Progenitor cell of endocrine pancreas (in vitro differentiated cells): ENCODE data around the gene AKAP1. TPM values are rescaled to one million over a fixed set of nuclear protein-coding genes. Genes with fewer than 3 reads are reported as not detected.
"Not testable (repeated sequence)": the region's sequence is repeated elsewhere in the genome, so short reads cannot be mapped to it uniquely, and the experiment has no call there.

Source experiments
- DNase-seq: peaks from one replicate; pipeline ENCODE4 v3.0.0; 2021; ENCODE audit warnings: low spot score; ENCODE audit not compliant: unreplicated experiment
- H3K27ac Mint-ChIP-seq: 2 replicates; pipeline ENCODE4 v1.8.0; 2021; ENCODE audit warnings: mild to moderate bottlenecking, moderate library complexity, mixed read lengths
- H3K27me3 Mint-ChIP-seq: 2 replicates; pipeline ENCODE4 v1.8.0; 2021; ENCODE audit warnings: mixed read lengths
- H3K36me3 Mint-ChIP-seq: 2 replicates; pipeline ENCODE4 v1.8.0; 2022; ENCODE audit warnings: mixed read lengths; ENCODE audit not compliant: insufficient read depth
- H3K4me1 Mint-ChIP-seq: 2 replicates; pipeline ENCODE4 v1.8.0; 2021; ENCODE audit warnings: low read depth, mixed read lengths
- H3K4me3 Mint-ChIP-seq: 2 replicates; pipeline ENCODE4 v1.8.0; 2021; ENCODE audit warnings: low read depth, mild to moderate bottlenecking, moderate library complexity, mixed read lengths
- H3K9me3 Mint-ChIP-seq: 2 replicates; pipeline ENCODE4 v1.8.0; 2021; ENCODE audit warnings: low read depth, mixed read lengths
- total RNA-seq: library from RNA; stranded (reverse); gene quantifications from 2 replicates; pipeline ENCODE4 v1.2.1, GENCODE V29; 2021
- TF ChIP-seq, protein P1 (sequence below): fragments of 200-600 bp; sonication (generic); IDR thresholded peaks from one replicate; pipeline ENCODE4 v1.5.0; 2021; ENCODE audit warnings: antibody characterized with exemption, mild to moderate bottlenecking; ENCODE audit not compliant: unreplicated experiment

The AKAP1 gene
- total RNA-seq, 1 donor from 2014 or later = 63.3 TPM

DNA sequence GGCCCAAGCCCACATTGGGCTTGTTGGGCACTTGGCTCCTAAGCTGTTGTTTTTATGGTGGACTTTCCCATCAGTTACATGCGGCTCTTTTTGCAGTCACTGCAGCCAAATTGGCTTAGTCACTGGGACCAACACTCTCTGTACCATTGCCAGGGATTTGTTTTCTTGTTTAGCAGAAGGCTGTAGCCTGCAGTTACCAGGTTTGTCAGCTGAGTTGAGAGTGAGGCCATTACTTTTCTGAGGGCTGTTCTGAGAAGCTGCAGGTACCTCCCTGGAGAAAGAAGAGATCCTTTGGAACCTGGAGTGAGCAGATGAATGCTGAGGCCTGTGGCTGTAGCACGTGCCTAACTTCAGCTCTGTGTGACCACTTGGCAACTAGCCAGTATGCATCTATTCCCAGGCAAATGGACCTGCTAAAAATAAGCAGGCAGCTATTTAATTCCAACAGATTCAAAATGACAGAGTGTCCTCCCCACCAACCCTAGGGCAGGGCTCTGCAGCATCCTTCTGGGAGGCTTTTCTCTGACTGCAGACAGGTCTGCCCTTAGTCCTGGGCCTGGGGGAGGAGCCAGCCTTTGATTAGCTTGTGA, 12.9 kb downstream of the AKAP1 start:
- peaks cover 6% of the 10 kb centered on the region for H3K36me3 Mint-ChIP-seq
- H3K4me1 Mint-ChIP-seq = peaks cover 7% of the 10 kb centered on the region
- H3K27ac Mint-ChIP-seq = no peak overlapping the region
- no peak overlapping the region for H3K4me3 Mint-ChIP-seq
- DNase-seq = no peak
- H3K9me3 Mint-ChIP-seq = no peaks in the 10 kb centered on the region
- no peaks in the 10 kb centered on the region for H3K27me3 Mint-ChIP-seq
- TF ChIP-seq, protein P1, sequence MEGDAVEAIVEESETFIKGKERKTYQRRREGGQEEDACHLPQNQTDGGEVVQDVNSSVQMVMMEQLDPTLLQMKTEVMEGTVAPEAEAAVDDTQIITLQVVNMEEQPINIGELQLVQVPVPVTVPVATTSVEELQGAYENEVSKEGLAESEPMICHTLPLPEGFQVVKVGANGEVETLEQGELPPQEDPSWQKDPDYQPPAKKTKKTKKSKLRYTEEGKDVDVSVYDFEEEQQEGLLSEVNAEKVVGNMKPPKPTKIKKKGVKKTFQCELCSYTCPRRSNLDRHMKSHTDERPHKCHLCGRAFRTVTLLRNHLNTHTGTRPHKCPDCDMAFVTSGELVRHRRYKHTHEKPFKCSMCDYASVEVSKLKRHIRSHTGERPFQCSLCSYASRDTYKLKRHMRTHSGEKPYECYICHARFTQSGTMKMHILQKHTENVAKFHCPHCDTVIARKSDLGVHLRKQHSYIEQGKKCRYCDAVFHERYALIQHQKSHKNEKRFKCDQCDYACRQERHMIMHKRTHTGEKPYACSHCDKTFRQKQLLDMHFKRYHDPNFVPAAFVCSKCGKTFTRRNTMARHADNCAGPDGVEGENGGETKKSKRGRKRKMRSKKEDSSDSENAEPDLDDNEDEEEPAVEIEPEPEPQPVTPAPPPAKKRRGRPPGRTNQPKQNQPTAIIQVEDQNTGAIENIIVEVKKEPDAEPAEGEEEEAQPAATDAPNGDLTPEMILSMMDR = no peak

DNA sequence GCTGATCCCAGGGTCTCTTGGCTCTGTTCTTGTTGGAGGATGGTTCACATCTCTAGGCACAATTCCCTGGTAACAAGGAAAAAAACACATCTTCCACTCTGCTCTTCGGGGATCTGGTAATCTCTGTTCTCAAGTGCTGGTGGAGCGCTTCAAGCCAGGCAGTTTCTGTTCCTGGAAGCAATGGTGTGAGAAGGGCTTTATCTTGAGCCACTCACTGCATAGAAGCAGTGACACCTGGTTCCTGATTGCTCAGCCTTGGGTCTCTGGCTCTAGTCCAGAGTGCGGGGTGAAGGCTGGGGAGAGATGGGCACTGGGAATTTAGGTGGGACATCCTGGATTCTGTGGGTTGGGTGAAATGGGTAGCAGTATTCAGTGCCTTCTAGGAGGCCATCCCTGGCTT, 14.1 kb downstream of the AKAP1 start:
- TF ChIP-seq, protein P1 = no peak
- Mint-ChIP-seq H3K36me3 (peaks cover 6% of the 10 kb centered on the region), H3K4me1 (peaks cover 5% of the 10 kb centered on the region), H3K27me3 (no peaks in the 10 kb centered on the region), H3K4me3 (no peak overlapping the region), H3K27ac (no peak overlapping the region), H3K9me3 (no peaks in the 10 kb centered on the region)
- DNase-seq = no peak

DNA sequence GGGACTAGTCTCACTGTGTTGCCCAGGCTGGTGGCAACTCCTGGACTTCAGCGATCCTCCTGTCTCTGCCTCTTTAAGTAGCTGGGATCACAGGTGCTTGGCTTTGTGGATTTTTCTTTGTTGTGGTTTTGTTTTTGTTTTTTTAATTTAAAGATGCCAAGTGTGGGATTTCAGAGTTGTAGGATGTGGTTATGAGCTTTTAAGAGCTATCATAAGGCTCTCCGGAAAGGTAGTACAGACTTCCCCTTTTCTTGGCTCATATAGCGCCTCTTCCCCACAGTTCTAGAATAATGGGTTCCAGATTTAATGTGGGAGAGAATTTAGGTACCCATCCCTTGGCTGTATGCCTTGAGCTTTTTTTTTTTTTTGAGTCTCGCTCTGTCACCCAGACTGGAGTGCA, 17.1 kb downstream of the AKAP1 start:
- peaks cover 9% of the 10 kb centered on the region for H3K36me3 Mint-ChIP-seq
- no peak overlapping the region for H3K27ac Mint-ChIP-seq
- no peaks in the 10 kb centered on the region for H3K27me3 Mint-ChIP-seq
- H3K4me1 Mint-ChIP-seq = peaks cover 14% of the 10 kb centered on the region
- TF ChIP-seq, protein P1 = no peak
- no peak overlapping the region for H3K4me3 Mint-ChIP-seq
- no peaks in the 10 kb centered on the region for H3K9me3 Mint-ChIP-seq
- no peak for DNase-seq

DNA sequence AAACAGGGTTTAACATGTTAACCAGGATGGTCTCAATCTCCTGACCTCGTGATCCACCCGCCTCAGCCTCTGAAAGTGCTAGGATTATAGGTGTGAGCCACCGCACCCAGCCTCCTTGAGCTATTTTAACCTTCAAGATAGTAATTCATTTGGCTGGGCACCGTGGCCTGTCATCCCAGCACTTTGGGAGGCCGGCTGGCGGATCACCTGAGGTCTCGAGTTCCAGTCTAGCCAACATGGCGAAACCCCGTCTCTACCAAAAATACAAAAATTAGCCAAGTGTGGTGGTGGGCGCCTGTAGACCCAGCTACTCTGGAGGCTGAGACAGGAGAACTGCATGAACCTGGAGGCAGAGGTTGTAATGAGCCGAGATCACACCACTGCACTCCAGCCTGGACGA, 17.6 kb downstream of the AKAP1 start:
- Mint-ChIP-seq H3K4me1 (peaks cover 19% of the 10 kb centered on the region), H3K36me3 (peaks cover 10% of the 10 kb centered on the region)
- H3K4me3 Mint-ChIP-seq, DNase-seq, H3K9me3 Mint-ChIP-seq, H3K27me3 Mint-ChIP-seq, H3K27ac Mint-ChIP-seq: not testable (repeated sequence)

DNA sequence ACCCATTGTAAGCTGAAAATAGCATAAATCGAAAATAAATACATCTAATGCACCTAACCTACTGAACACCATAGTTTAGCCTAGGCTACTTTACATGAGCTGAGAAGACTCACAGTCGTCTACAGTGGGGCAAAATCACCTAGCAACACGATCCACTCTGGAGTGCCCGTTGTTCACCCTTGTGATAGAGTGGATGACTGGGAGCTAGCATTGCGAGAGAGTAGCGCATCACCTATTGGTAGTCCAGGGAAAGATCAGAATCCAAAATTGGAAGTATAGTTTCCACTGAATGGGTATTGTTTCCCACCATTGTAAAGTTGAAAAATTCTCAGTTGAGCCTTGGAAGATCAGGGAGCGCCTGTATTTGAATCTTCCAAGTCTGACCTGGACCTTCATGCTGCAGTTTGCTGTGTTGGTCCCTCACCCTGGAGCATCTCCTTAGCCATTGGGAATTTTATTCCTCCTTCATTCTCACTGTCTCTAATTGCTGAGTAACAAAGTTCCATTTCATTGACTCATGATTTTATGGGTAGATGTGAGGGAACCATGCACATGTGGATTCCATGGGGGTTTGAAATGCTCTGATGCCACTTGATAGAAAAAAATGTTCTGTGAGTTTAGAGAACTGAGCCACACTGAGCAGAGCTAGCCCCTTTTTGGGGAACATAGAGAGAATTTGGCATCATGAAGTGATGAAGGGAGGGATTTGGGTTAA, 19.6 kb downstream of the AKAP1 start:
- peaks cover 10% of the 10 kb centered on the region for H3K36me3 Mint-ChIP-seq
- no peaks in the 10 kb centered on the region for H3K9me3 Mint-ChIP-seq
- TF ChIP-seq, protein P1 = no peak
- no peaks in the 10 kb centered on the region for H3K27me3 Mint-ChIP-seq
- H3K4me3 Mint-ChIP-seq = no peak overlapping the region
- peaks cover 20% of the 10 kb centered on the region for H3K4me1 Mint-ChIP-seq
- H3K27ac Mint-ChIP-seq = no peak overlapping the region
- DNase-seq = no peak

DNA sequence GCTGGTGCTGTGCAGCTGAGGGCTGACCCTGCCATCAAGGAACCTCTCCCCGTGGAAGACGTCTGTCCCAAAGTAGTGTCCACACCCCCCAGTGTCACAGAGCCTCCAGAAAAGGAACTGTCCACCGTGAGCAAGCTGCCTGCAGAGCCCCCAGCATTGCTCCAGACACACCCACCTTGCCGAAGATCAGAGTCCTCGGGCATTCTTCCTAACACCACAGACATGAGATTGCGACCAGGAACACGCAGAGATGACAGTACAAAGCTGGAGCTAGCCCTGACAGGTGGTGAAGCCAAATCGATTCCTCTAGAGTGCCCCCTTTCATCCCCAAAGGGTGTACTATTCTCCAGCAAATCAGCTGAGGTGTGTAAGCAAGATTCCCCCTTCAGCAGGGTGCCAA, 20.5 kb downstream of the AKAP1 start:
- Mint-ChIP-seq H3K4me1 (peaks cover 19% of the 10 kb centered on the region), H3K36me3 (peaks cover 10% of the 10 kb centered on the region), H3K27ac (no peak overlapping the region), H3K27me3 (no peaks in the 10 kb centered on the region), H3K4me3 (no peak overlapping the region), H3K9me3 (no peaks in the 10 kb centered on the region)
- no peak for DNase-seq
- TF ChIP-seq, protein P1 = no peak
